GM21529 (cell line): ENCODE data around the gene CCDC183.
"Not testable (repeated sequence)": the region's sequence is repeated elsewhere in the genome, so short reads cannot be mapped to it uniquely, and the experiment has no call there.

ENCODE experiments used
- ATAC-seq: cut with Tn5 transposase; IDR thresholded peaks from one replicate; pipeline ENCODE4 v1.9.1; 2021; ENCODE audit not compliant: unreplicated experiment

Gene CCDC183

GRCh38 chr9:136784249-136784996, 11.7 kb upstream of the CCDC183 start:
- no peak for ATAC-seq

- ATAC-seq = no peak
Measured at GRCh38 chr9:136784997-136785361, 11.2 kb upstream of the CCDC183 start.

- not testable (repeated sequence) for ATAC-seq
Measured at GRCh38 chr9:136785565-136786355, 10.4 kb upstream of the CCDC183 start.

DNA sequence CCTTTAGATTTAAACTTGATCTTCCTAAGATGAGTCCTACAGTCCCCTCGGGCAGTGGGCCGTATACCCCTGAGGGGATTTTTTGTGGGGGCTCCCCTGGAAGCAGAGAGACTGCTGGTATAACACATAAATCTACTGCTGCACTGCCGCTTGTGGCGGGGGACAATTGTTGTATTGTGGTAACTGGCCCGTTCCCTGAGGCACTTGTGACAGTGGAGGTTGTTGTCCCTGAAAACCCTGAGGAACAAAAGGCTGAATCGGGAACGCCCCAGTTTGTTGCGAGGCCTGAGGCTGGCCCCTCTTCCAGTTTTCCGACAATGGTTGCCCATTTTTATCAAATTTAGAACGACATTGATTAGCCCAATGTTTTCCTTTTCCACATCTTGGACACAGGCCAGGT, 9.7 kb upstream of the CCDC183 start:
- ATAC-seq = no peak

DNA sequence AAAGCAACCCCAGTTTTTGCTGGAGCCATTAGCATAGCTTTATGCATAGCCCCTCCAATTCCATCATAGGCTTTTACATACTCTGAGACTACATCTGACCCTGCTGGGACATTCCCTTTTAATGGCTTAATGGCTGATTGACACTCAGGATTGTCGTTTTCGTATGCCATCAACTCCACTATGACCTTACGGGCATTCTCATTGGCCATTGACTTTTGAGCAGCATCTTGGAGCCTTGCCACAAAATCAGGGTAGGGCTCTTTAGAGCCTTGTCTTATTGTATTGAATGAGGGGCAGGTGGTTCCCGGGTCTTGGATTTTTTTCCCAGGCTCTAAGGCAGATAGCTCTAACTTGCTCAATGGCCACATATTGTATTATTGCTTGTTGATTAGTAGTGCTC, 9.2 kb upstream of the CCDC183 start:
- not testable (repeated sequence) for ATAC-seq

DNA sequence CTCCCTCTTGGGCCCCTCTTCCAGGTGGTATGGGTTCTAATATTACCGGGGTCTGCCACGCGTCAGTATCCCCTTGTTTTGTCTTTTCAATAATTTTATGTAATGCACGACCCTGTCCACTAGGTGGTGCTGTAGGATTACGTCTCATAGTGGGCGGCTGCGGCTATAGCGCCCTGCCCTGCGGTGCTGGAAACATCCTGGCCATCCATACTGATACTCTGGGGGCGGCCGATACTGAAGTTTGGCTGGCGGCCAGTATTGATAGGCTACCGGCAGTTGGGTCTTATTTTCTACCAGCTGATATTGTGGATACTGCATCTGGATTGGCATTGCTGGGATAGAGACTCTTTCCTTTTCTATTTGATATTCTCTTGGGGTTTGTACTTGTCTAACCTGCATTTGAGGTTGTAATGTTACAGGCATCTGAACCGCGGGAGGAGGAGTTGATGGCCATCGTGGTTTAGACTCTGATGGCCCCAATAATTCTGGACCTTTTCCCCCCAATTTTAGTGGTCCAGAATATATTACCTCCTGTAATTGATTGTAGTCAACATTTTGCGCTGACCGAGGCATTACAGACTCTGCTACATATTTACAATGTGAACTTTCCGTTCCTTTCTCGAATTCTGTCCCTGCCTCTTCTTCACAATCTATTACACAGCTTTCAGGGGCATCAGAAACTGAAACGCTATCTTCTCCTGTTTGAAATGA, 8.3 kb upstream of the CCDC183 start:
- ATAC-seq = no peak

DNA sequence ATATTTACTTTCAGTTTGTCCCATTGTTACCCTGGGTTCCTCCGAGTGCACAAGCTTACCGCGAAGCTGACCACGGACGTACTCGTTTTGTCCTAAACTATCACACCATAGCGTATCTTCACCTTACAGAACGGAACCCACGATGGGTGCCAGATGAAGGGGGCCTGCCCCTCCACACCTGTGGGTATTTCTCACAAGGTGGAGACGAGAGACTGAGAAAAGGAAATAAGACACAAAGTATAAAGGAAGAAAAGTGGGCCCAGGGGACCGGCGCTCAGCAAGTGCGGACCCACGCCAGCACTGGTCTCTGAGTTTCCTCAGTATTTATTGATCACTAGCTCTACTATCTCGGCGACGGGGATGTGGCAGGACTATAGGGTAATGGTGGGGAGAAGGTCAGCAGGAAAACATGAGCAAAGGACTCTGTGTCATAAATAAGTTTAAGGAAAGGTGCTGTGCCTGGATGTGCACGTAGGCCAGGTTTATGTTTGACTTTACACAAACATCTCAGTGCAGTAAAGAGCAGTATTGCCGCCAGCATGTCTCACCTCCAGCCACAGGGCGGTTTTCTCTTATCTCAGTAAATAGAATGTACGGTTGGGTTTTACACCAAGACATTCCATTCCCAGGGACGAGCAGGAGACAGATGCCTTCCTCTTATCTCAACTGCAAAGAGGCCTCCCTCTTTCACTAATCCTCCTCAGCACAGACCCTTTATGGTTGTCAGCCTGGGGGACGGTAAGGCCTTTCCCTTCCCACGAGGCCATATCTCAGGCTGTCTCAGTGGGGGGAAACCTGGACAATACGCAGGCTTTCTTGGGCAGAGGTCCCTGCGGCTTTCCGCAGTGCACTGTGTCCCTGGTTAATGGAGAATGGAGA, 7.3 kb upstream of the CCDC183 start:
- ATAC-seq = not testable (repeated sequence)

DNA sequence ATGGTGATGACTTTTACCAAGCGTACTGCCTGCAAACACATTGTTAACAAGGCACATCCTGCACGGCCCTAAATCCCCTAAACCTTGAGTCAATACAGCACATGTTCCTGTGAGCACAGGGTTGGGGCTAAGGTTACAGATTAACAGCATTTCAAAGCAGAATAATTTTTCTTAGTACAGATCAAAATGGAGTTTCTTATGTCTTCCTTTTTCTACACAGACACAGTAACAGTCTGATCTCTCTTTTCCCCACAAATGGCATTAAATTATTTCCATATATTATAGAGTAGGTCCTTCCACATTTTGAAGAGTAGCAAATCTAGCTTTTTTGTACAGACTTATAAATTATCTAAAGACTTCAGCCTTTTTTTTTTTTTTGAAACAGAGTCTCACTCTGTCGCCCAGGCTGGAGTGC, 6.6 kb upstream of the CCDC183 start:
- no peak for ATAC-seq

GRCh38 chr9:136790640-136791515, 5.3 kb upstream of the CCDC183 start, which contains the start of gene TMEM141:
Gene TMEM141 (plus strand): TSS chr9:136791344. CDS start chr9:136791371, 27 bp downstream.
- ATAC-seq = peak; percentile 80

DNA sequence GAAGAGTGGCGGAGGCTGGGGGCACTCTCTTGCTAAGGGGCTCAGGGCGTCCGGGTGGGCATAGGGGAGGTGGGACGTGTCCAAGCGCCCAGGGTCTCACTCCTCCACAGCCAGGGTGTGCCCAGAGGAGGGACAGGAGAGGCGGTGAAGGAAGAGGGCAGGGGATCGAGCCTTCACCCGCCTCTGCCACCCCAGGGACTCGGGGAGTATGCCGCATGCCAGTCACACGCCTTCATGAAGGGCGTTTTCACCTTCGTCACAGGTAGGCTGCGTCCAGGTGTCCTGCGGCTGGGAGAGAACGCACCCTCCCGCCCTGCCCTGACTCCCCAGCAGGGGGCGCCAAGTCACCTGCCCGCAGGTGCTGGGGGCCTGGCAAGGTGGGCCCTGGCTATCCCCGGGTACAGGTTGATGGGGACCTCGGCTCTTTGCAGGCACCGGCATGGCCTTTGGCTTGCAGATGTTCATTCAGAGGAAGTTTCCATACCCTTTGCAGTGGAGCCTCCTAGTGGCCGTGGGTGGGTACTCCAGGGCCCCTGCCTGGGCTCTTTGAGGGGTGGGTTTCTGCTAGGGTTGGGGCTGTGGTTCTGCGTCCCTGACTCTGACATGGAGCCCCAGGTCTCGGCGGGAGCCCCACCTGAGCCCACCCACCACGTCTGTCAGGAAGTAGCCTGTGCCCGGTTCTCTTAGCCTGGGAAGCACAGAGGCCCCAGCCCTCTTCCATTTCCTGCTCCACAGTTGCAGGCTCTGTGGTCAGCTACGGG, 4.4 kb upstream of the CCDC183 start:
- ATAC-seq = peak; percentile 14

GRCh38 chr9:136792321-136793085, 3.6 kb upstream of the CCDC183 start:
- ATAC-seq = no peak

DNA sequence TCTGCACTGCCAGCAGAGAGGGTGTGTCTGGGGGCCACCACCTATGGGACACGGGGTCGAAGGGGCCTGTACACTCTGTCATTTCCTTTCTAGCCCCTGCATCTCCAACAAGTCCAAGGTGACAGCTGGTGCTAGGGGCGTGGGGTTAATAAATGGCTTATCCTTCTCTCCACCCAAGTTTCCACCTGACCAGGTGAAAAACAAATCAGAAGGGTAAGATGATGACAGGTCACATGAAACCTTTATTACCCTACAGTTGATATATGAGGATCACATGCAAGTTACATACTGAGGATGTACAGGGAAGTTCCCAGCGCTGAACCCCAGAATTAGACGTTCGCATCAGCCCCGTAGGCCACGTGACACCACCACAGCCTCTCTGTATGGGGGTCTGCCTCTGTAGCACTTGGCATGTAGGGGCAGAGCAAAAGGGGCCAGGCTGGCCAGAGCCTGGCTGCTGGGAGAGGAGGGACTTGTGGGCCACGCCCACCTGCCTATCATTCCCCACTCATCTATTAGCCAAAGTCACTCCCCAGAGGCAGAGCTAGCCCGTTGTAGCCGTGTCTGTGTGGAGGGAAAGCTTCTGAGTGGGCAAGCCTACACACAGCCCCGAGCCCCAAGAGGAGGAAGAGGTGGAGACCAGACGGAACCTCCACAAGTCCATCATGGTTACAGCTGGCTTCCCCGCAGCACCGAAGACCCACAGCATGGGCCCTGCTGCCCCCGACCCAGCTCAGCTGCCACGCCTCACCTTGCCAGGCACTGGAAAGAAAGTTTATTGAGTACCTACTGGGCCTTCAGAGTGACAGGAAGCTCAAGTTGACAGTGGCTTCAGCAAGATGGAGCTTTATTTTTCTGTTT, 2.8 kb upstream of the CCDC183 start:
- ATAC-seq = no peak

DNA sequence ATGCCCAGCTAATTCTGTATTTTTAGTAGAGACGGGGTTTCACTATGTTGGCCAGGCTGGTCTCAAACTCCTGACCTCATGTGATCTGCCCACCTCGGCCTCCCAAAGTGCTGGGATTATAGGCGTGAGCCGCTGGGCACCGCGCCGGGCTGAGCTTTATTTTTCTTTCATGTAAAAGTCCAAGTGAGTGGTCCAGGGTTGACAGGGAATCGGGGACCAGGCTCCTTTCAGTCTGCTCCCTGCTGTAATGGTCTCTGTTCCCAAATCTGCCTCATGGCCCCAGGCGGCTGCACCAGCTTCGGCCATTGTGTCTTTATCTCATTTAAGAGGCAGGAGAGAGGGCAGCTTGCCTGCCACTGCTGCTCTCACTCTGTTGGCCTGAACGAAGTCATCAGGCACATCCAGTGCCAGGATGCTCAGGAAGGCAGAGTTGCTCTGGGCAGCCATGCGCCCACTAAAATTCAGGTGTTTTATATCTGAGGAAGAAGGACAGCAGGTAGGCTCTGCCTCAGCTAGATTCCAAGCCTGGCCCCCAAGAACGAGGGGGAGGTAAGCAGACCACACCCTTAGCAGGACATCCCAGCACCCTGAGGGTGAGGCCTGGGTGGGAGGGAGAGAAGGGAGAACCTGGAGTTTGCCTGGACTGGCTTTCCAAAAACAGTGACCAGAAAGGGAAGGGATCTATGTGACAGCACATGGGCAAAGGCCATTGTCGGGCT, 1.7 kb upstream of the CCDC183 start:
- no peak for ATAC-seq

GRCh38 chr9:136795000-136795348, 1.2 kb upstream of the CCDC183 start:
- ATAC-seq = no peak

DNA sequence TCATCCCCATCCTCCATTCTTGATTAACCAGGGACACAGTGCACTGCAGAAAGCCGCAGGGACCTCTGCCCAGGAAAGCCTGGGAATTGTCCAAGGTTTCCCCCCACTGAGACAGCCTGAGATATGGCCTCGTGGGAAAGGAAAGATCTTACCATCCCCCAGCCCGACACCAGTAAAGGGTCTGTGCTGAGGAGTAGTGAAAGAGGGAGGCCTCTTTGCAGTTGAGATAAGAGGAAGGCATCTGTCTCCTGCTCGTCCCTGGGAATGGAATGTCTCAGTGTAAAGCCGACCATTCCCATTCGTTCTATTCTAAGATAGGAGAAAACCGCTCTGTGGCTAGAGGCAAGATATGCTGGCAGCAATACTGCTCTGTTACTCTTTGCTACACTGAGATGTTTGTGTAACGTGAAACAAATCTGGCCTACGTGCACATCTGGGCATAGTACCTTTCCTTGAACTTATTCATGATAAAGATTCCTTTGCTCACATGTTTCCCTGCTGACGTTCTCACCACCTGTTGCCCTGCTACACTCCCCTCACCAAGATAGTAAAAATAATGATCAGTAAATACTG, 723 bp downstream of the CCDC183 start:
- ATAC-seq = not testable (repeated sequence)

DNA sequence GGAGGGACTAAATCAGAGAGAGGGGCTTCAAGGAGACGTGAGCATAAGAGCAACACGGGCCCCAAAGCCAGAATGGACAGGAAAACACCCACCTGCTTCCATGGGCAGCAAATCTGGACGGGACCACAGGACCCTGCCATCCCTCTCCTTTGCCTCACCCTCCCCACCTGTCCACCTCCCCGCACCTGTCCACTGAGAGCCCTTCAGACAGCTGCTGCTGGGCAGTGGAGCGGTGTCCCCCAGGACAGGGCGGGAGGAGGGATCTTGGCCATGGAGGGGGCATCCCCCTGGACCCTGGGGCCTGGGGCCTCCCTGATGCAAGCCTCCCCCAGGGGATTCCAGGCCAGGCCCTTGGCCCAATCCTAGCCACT, 2.6 kb downstream of the CCDC183 start:
- no peak for ATAC-seq
